PFSK-1 (cell line): Measurements from ENCODE around the gene LIMK2.

Experiments
- POLR2AphosphoS5 ChIP-seq: IDR thresholded peaks from 2 replicates; pipeline ENCODE4 v1.6.1; 2012; ENCODE audit warnings: low read depth, mild to moderate bottlenecking, control low read depth, low read length, moderate library complexity
- REST ChIP-seq, 2 experiments: IDR thresholded peaks; 2 replicates each; pipeline versions ENCODE4 v1.6.1 to v1.8.0; 2011 to 2012; ENCODE audit warnings: low read depth in 2 of 2, low read length in 2 of 2, control low read depth in 1 of 2, inconsistent platforms in 1 of 2, mild to moderate bottlenecking in 1 of 2, moderate library complexity in 1 of 2; ENCODE audit not compliant: insufficient read depth in 1 of 2
- SIN3A ChIP-seq: IDR thresholded peaks from 2 replicates; pipeline ENCODE4 v1.6.1; 2012; ENCODE audit warnings: mild to moderate bottlenecking, low read length, moderate library complexity, borderline replicate concordance; ENCODE audit not compliant: insufficient read depth
- TAF1 ChIP-seq: IDR thresholded peaks from 2 replicates; pipeline ENCODE4 v1.6.1; 2012; ENCODE audit warnings: low read length, control low read depth, borderline replicate concordance; ENCODE audit not compliant: insufficient read depth

- no peak for TF ChIP-seq REST (IDR thresholded peaks at IDR 0.05; ENCODE audit: insufficient read depth in 1 of 2, low read depth in 2 of 2, low read length in 2 of 2)
- TF ChIP-seq SIN3A = no peak
- TF ChIP-seq TAF1 = no peak
- no peak for TF ChIP-seq POLR2AphosphoS5
Measured at GRCh38 chr22:31170971-31171370, 41.1 kb upstream of the LIMK2 start.
